Esophagus squamous epithelium (tissue), 4 donors: ENCODE data around the gene BCL2.

Experiments used
- CTCF ChIP-seq, 6 experiments: fragments of 450-650 bp in 4 of 6; fragments of 200-600 bp in 2 of 6; sonication (generic) in 2 of 6; IDR thresholded peaks; one replicate each; pipeline ENCODE4 v1.5.1; 2016 to 2019; ENCODE audit warnings: antibody characterized with exemption in 6 of 6, mild to moderate bottlenecking in 4 of 6, moderate library complexity in 4 of 6
- POLR2A ChIP-seq, 4 donors: fragments of 450-650 bp; IDR thresholded peaks; one replicate each; pipeline ENCODE4 v1.6.1; 2017; ENCODE audit warnings: antibody characterized with exemption in 4 of 4, mild to moderate bottlenecking in 4 of 4, moderate library complexity in 3 of 4

GRCh38 chr18:63302636-63303405 is 16.7 kb downstream of the BCL2 start:
- TF ChIP-seq CTCF (IDR thresholded peaks at IDR 0.05) (no peak), POLR2A (IDR thresholded peaks at IDR 0.05) (no peak)
